PC-3 (cell line): ENCODE results near the gene MGAT5.

ENCODE experiments used
- CTCF ChIP-seq: fragments of 300-600 bp; sonication (generic); conservative IDR thresholded peaks from 2 replicates; pipeline ENCODE4 v1.5.1; 2017; ENCODE audit warnings: antibody characterized with exemption, low read depth, mild to moderate bottlenecking, low read length
- EZH2 ChIP-seq: fragments of 300-600 bp; sonication (generic); IDR thresholded peaks from one replicate; pipeline ENCODE4 v1.6.1; 2017; ENCODE audit warnings: antibody characterized with exemption, mild to moderate bottlenecking, low read length; ENCODE audit not compliant: unreplicated experiment

- TF ChIP-seq CTCF (no peak), EZH2 (no peak)
These were observed 27.3 kb upstream of the MGAT5 start for GRCh38 chr2:134226601-134227000.
